ENCODE data around the gene SLC6A2. TPM values are rescaled to one million over a fixed set of nuclear protein-coding genes. Genes with fewer than 3 reads are reported as not detected.

SLC6A2 gene
- not detected in 2 replicates for total RNA-seq (ENCODE audit: low replicate concordance)

GRCh38 chr16:55655897-55656681 lies at the start of gene SLC6A2:
TSS of gene SLC6A2 (plus strand) at chr16:55655988. CDS start at chr16:55656695, 707 bp downstream.

Other genes starting within 250 kb of the SLC6A2 start
- 985 and 2,683 TPM in 2 replicates for gene MMP2, start 176.8 kb upstream of the SLC6A2 start, total RNA-seq (ENCODE audit: low replicate concordance)
- gene LPCAT2, start 146.9 kb upstream of the SLC6A2 start, total RNA-seq (ENCODE audit: low replicate concordance) = 3.7 and 30.2 TPM in 2 replicates
- 0.12 and 0.75 TPM in 2 replicates for gene CAPNS2, start 89.3 kb upstream of the SLC6A2 start, total RNA-seq (ENCODE audit: low replicate concordance)
- gene CES1, start 177.1 kb downstream of the SLC6A2 start, total RNA-seq (ENCODE audit: low replicate concordance) = 2.0 TPM in 1 of 2 replicates, not detected in the other
- not detected in 2 replicates for gene CES5A, start 219.4 kb downstream of the SLC6A2 start, total RNA-seq (ENCODE audit: low replicate concordance)

Measured in smooth muscle cell of the coronary artery (primary cell).